Cardiac fibroblast (primary cell): ENCODE results near the gene PEDS1.

Experiments used
- DNase-seq, 2 donors: peaks; one replicate each; pipeline versions ENCODE4 v3.0.0 to v3.0.0-alpha.2; 2010; ENCODE audit warnings: low read depth in 2 of 2
- H3K4me3 ChIP-seq, 2 donors: replicated peaks in 1 of 2; 1 replicate in 1 of 2; 2 replicates in 1 of 2; pipeline ENCODE4 v1.5.1; 2011; ENCODE audit warnings: low read depth in 2 of 2, low read length in 2 of 2, mild to moderate bottlenecking in 2 of 2, moderate library complexity in 1 of 2
- CTCF ChIP-seq: IDR thresholded peaks from one replicate; pipeline ENCODE4 v1.5.1; 2011; ENCODE audit warnings: low read depth, mild to moderate bottlenecking, low read length, inconsistent platforms

PEDS1 gene

GRCh38 chr20:50152394-50153152 is 950 bp downstream of the PEDS1 start:
- peak overlapping the region; percentile 94 to 96 for H3K4me3 ChIP-seq
- peak in 1 of 2 donors; percentile 19 for DNase-seq
- TF ChIP-seq CTCF = no peak

DNA sequence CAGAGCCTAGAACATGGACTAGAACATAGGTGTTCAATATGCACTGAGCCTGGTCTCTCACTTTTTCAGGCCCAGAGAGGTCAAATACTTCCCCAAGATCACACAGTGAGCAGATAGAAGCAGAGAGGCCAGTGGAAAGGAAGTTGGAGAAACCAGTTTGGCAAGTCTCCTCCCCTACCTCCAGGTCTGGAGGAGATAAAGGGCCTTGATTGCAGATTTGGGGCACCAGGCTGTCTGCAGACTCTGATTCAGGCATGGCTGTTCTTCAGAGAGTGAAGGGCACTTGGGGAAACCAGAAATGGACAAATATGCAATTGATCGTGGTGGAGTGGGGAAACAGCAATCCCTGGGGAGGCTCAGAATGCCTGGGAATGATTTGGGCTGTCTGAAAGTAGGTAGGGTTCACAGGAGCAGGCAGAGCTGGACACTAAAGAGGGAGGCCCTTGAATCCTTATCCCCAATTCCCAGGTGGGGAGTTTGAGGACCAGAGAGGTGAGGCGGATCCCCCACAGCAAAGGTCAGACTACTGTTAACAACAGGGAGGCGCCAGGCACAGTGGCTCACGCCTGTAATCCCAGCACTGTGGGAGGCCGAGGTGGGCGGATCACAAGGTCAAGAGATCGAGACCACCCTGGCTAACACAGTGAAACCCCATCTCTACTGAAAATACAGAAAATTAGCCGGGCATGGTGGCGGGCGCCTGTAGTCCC is 2.3 kb downstream of the PEDS1 start:
- peak in 1 of 2 donors; percentile 42 for DNase-seq
- H3K4me3 ChIP-seq = peak overlapping the region in 1 of 2 donors; percentile 36
- no peak for TF ChIP-seq CTCF

GRCh38 chr20:50149481-50150254 is 3.9 kb downstream of the PEDS1 start:
- no peak for DNase-seq
- no peak overlapping the region for H3K4me3 ChIP-seq
- no peak for TF ChIP-seq CTCF

- peak in 1 of 2 donors; percentile 55 for DNase-seq
- TF ChIP-seq CTCF = no peak
- H3K4me3 ChIP-seq = no peak overlapping the region
Observed at GRCh38 chr20:50146732-50147662, 6.5 kb downstream of the PEDS1 start.

DNA sequence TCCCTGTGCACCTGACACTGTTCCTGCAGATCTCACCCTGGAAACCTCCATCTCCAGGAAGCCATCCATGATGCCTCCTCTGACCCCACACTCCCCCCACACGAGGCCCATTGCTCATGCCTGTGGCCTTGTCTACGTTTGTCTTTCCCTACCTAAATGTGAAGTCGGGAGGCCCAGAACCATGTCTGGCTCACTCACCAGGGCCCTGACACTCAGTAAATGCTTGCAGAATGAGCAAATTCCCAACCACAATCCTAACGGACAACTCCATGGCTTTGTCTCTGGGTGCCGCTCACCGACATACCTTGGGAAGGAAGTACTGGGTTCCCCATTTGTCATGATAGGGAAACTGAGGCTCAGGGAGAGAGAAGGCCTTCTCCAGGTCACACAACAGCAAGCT is 7.3 kb downstream of the PEDS1 start:
- no peak for TF ChIP-seq CTCF
- H3K4me3 ChIP-seq = no peak overlapping the region
- DNase-seq = no peak

DNA sequence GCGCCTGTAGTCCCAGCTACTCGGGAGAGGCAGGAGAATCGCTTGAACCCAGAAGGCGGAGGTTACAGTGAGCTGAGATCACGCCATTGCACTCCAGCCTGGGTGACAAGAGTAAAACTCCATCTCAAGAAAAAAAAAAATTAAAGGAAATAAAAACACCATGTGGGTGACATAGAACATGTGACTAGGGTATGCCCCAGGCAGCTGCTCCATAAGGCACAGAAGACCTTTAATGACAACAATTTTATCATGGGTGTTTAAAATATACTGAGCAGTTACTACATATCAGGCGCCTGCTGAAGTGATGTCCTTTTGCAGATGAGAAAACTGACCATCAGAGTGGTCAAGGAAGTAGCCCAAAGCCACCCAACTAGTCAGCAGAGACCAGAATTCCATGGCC is 8.0 kb downstream of the PEDS1 start:
- TF ChIP-seq CTCF = no peak
- DNase-seq = no peak
- no peak overlapping the region for H3K4me3 ChIP-seq
